Esophagus muscularis mucosa (tissue), 3 donors: ENCODE measurements around the gene UCP3.

Source experiments
- POLR2A ChIP-seq: fragments of 450-650 bp; IDR thresholded peaks from one replicate; pipeline ENCODE4 v1.6.1; 2017; ENCODE audit warnings: antibody characterized with exemption, moderate library complexity, mild to moderate bottlenecking, low read depth
- POLR2AphosphoS5 ChIP-seq, 2 donors: sonication (generic); formaldehyde crosslinking; IDR thresholded peaks; one replicate each; pipeline ENCODE4 v1.6.1; 2017; ENCODE audit warnings: antibody characterized with exemption in 2 of 2
- TF ChIP-seq, protein P1 (sequence below), 3 experiments: fragments of 200-600 bp in 2 of 3; fragments of 450-650 bp in 1 of 3; sonication (generic) in 2 of 3; IDR thresholded peaks; one replicate each; pipeline ENCODE4 v1.5.1; 2017 to 2019; ENCODE audit warnings: antibody characterized with exemption in 3 of 3, mild to moderate bottlenecking in 2 of 3, moderate library complexity in 1 of 3

DNA sequence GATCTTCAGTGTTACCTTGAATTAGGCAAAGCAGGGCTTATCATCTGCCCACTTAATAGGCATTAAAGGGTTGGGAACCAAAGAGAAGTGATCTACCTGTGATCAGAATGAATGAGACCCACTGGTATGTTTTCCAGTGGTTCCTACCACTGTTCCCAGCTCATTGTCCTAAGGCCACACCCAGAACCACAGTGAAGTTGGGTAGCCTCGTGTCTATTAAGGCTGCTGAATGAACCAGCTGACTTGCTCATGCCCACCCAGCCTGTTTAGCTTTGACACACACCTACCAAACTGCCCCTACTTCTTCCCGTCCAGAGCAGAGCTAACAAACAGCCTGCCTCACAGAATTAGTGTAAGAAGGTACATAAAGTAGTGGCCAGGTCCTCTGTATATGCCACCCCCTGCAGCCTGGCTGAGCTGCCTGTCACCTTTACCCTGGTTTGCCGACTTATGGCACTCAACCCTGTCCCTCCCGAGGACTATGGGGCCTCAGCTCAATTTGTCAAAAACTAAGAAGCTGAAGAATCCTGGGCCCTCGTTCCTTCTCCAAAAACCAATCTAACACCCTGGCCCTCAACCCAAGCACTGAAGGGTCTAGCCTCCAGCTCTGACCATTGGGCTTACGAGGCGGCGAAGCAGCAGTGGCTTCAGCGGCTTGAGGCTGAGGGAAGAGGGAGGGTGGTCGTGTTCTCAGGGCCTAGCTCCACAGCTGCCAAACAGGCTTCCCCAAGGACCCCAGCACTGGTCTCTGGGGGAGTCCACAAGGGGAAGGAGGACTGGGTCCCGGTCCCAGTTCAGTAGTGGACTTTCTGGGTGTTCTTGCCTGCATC, 36.0 kb downstream of the UCP3 start:
- TF ChIP-seq, protein P1, sequence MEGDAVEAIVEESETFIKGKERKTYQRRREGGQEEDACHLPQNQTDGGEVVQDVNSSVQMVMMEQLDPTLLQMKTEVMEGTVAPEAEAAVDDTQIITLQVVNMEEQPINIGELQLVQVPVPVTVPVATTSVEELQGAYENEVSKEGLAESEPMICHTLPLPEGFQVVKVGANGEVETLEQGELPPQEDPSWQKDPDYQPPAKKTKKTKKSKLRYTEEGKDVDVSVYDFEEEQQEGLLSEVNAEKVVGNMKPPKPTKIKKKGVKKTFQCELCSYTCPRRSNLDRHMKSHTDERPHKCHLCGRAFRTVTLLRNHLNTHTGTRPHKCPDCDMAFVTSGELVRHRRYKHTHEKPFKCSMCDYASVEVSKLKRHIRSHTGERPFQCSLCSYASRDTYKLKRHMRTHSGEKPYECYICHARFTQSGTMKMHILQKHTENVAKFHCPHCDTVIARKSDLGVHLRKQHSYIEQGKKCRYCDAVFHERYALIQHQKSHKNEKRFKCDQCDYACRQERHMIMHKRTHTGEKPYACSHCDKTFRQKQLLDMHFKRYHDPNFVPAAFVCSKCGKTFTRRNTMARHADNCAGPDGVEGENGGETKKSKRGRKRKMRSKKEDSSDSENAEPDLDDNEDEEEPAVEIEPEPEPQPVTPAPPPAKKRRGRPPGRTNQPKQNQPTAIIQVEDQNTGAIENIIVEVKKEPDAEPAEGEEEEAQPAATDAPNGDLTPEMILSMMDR (IDR thresholded peaks at IDR 0.05), result no peak
- TF ChIP-seq POLR2AphosphoS5 (IDR thresholded peaks at IDR 0.05) (no peak), POLR2A (no peak)
